Hepatocyte (in vitro differentiated cells): ENCODE measurements around the gene KLHL26.

ENCODE experiments used
- EZH2 ChIP-seq: fragments of 200-600 bp; sonication (generic); IDR thresholded peaks from 2 replicates; pipeline ENCODE4 v1.6.1; 2016; ENCODE audit warnings: antibody characterized with exemption, mild to moderate bottlenecking, borderline replicate concordance
- EZH2phosphoT487 ChIP-seq: fragments of 200-600 bp; sonication (generic); IDR thresholded peaks from one replicate; pipeline ENCODE4 v1.6.1; 2018; ENCODE audit warnings: antibody characterized with exemption, mild to moderate bottlenecking, low read depth, moderate library complexity; ENCODE audit not compliant: unreplicated experiment, severe bottlenecking
- TF ChIP-seq, protein P1 (sequence below): fragments of 200-600 bp; sonication (generic); IDR thresholded peaks from 2 replicates; pipeline ENCODE4 v1.5.1; 2016; ENCODE audit warnings: antibody characterized with exemption, mild to moderate bottlenecking; ENCODE audit not compliant: poor library complexity

DNA sequence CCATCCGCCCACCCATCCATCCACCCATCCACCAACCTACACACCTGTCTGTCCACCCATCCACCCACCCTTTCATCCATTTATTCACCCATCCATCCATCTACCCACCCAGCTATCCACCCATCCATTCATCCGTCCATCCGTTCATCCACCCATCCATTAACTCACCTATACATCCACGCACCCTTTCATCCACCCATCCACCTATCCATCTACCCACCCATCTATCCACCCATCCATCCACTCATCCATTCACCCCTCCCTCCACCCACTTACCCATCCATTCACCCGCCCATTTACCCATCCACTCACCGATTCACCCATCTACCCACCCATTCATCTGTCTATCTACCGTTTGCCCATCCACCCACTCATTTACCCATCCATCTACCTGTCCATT is 17.6 kb downstream of the KLHL26 start:
- TF ChIP-seq, protein P1, sequence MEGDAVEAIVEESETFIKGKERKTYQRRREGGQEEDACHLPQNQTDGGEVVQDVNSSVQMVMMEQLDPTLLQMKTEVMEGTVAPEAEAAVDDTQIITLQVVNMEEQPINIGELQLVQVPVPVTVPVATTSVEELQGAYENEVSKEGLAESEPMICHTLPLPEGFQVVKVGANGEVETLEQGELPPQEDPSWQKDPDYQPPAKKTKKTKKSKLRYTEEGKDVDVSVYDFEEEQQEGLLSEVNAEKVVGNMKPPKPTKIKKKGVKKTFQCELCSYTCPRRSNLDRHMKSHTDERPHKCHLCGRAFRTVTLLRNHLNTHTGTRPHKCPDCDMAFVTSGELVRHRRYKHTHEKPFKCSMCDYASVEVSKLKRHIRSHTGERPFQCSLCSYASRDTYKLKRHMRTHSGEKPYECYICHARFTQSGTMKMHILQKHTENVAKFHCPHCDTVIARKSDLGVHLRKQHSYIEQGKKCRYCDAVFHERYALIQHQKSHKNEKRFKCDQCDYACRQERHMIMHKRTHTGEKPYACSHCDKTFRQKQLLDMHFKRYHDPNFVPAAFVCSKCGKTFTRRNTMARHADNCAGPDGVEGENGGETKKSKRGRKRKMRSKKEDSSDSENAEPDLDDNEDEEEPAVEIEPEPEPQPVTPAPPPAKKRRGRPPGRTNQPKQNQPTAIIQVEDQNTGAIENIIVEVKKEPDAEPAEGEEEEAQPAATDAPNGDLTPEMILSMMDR = no peak
- TF ChIP-seq EZH2 (no peak), EZH2phosphoT487 (no peak)
